HG03469 (cell line): ENCODE results near the gene ADGB.
"Not testable (repeated sequence)": the region's sequence is repeated elsewhere in the genome, so short reads cannot be mapped to it uniquely, and the experiment has no call there.

ENCODE experiments used
- ATAC-seq: cut with Tn5 transposase; IDR thresholded peaks from one replicate; pipeline ENCODE4 v1.9.1; 2021; ENCODE audit warnings: mild to moderate bottlenecking, moderate library complexity, moderate number of reproducible peaks; ENCODE audit not compliant: unreplicated experiment

The ADGB gene

DNA sequence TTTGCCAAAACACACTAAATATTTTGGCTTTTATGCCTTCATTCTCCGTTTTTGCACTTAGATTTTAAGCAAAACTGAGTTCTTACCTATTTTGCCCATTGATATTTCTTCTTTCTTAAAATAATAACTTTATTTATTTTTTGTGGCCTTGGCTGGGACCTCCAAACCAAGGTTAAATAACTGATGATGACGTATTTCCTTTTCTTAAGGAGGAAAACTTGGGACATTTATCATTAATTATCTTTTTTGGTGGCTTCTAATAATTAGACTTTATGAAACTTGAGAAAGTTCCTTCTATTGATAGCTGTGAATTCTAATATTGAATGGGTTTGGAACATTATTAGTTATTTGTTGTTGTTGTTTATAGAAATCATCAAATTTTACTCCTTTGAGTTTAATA lies 154.5 kb downstream of the ADGB start:
- ATAC-seq: no peak

- no peak for ATAC-seq
These were observed 168.9 kb downstream of the ADGB start for GRCh38 chr6:146767632-146768031.

DNA sequence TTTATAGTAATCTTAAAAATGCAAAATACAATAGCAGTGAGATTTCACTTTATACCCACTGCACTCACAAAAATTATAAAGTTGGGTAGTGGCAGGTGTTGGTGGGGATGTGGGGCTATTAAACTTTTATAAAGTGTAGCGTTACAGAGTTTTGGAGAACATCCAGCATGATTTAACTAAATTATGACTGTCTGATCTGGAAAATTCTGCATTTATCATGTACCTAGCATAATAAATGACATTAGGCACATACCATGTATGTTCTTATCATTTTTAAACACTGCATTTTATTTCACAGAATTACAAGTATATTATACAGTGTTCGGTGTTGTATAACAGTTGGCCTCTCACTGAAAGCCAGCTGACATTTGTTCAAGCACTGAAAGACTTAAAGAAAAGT lies 169.9 kb downstream of the ADGB start:
- no peak for ATAC-seq

DNA sequence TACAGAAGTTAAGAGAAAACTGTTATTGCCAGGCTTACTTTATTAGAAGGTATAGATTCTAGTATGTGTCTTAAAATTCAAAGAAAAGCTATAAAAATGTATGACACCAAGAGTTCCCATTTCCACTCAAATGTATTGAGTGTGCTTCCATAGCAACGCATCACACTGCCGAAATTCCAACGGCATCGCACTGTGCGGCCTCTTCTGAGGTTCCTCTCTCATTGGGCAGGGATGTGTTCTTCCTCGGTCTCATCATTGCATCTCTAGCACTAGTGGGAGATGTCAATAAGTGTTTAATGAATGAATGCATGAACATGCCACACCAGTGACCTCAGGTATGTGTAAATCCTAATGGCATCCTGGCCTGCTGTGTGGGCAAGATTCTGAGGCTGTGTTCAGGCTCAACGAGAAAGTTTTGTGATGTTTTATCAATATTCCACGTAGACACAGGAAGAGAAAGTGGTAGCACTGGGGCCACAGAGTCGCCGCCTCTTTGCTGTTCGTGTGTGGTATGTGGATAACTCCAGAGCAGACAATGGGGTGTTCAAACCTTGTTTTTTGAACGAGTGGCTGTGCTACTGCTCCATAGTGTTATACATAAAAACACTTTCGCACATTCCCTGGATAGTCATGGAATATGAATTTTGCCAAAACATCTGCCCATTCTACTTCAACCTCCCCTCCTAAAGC lies 171.6 kb downstream of the ADGB start:
- no peak for ATAC-seq

GRCh38 chr6:146770965-146771735 lies 172.4 kb downstream of the ADGB start:
- no peak for ATAC-seq

DNA sequence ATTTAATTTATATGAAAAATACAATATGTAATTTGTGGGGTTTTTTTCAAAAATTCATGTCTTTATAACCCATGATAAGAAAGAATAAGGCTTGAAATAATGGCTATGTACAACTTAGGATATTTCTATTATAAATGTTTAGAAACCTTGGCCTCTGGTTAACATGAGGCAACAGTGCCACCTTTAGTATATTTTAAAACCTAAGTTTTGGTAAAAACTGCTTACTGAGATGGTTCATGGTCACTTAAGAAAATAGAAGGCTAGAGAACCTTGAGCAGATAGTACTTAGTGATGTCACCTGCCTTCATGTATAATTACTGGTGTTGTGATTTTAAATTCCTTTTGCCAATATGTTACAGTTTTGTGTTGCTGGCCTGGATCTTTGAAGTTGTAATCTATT lies 176.4 kb downstream of the ADGB start:
- no peak for ATAC-seq

GRCh38 chr6:146781836-146782235 lies 183.1 kb downstream of the ADGB start:
- no peak for ATAC-seq

- peak; percentile 94 for ATAC-seq
These were observed 186.3 kb downstream of the ADGB start for GRCh38 chr6:146785001-146785585.

DNA sequence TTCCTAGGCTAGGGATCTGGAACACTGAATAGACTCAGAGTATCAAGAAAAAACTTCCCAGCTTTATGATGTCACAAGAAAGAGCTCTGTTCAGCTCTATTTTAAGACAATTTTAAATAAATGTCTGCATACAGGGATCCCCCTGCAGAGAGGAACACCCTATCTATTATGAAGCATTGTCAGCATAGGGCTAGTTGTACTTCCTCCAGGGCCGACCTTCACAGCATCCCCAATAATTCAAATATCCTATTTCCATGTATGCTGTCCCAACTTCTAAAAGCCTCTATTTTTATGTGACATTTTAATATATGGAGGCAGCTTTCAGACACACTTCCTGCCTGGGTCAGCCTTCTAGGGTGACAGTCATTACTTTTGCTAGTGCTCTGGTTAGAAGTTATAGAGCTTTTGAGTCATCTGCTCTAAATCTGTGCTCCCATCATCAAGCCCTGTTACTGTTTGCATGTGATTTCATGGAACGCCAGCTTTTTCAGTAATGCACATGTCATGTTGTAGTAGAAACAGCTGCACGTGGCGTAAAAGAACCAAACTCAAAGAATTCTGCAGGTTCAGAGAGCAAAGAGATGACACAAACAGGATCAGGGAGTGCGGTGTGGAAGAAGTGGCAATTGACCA lies 189.2 kb downstream of the ADGB start:
- ATAC-seq: no peak

GRCh38 chr6:146790561-146791091 lies 191.9 kb downstream of the ADGB start:
- ATAC-seq: no peak

DNA sequence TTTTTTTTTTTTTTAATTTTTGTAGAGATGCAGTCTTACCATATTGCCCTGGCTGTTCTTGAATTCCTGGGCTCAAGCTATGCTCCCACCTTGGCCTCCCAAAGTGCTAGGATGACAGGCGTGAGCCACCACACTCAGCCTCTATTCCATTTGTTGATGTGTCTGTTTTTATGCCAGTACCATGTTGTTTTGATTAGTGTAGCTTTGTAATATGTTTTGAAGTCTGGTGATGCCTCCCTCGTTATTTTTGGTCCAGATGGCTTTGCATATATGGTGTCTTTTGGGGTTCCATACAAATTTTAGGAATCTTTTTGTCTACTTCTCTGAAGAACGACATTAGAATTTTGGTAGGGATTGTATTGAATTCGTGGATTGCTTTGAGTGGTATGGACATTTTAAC lies 193.2 kb downstream of the ADGB start:
- no peak for ATAC-seq

GRCh38 chr6:146793218-146793617 lies 194.4 kb downstream of the ADGB start:
- not testable (repeated sequence) for ATAC-seq

- no peak for ATAC-seq
These were observed 196.8 kb downstream of the ADGB start for GRCh38 chr6:146795479-146796133.

DNA sequence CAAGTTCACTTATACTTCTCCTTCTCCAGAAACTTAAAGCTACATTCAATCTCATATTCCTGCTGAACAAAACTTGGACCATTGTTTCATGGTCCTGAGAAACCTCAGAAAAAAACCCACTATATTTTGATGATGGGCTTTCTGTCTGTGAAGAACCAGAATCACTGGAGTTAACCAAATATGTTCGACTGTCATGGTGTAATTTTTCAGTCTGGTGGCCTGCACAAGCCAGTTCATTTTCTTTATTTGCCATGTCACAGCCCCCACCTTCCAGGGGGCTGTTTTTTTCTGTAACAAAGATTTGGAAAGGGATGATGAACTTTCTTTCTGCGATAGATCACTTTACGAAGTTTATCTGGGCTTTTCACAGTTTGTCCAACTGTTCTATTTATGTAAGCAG lies 204.4 kb downstream of the ADGB start:
- ATAC-seq: not testable (repeated sequence)

GRCh38 chr6:146803601-146804000 lies 204.8 kb downstream of the ADGB start:
- no peak for ATAC-seq

DNA sequence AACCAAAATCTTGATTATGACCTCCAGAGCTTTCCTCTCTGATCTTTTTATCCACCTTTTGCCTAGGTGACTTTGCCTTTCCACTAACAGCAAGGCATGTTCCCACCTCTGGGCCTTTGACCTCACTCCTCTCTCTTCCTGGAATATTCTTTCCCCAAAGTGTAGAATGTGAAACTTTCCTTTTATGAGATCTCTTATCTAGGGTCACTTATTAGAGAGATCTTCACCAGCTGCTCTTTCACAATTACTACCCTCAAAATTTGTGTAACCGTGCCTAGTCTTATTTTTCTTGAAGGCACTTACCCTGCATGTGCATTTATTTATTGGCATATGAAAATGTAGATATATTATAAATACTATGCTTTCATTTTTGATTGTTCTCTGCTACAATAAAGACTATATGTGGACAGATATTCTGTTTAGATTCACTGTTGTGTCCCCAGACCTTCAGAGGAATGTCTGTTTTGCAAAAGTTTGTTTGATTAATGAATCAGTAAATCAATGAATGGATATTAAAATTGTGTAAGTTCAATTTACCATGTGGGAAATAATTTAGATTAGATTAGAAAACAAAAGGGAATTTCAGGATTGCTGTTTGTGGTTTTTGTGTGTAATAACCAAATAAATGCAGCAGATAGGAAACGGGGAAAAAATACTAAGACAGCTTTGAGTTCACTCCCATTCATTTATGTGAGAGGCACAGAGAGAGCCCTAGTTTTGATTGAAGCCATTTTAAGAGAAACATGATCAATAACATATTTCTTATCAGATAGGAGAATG lies 207.0 kb downstream of the ADGB start:
- ATAC-seq: no peak

- ATAC-seq: not testable (repeated sequence)
These were observed 210.2 kb downstream of the ADGB start for GRCh38 chr6:146809014-146809413.

DNA sequence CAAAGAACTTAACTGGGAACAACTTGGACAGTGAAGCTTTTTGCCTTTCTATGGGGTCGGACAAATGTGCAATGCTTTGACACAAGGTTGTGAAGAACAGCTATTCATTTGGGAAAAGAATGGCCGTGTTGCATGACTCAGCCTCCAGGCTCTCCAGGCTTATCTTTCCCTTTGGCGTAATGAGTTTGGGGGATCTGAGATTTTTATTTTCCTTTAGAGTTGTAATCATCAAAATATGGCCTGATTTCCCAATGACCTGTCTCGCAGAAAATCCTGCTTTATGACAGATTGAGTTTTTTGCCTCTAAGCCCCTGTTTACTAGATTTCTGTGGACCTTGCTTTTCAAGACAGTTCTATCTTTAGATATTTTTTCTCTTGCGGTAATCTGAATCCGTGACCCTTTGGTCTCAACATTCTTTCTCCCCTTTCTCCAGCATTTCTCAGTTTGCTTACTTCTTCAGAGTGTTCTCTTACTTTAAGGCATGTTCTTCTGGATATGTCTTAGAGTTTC lies 214.1 kb downstream of the ADGB start:
- ATAC-seq: not testable (repeated sequence)

- no peak for ATAC-seq
These were observed 214.8 kb downstream of the ADGB start for GRCh38 chr6:146813554-146813953.
